ENCODE measurements around the gene TTC9C.
A peak's percentile ranks its signal among the peaks of the same experiment; 100 is the strongest.
"Not testable (repeated sequence)": the region's sequence is repeated elsewhere in the genome, so short reads cannot be mapped to it uniquely, and the experiment has no call there.

Gene TTC9C, protein sequence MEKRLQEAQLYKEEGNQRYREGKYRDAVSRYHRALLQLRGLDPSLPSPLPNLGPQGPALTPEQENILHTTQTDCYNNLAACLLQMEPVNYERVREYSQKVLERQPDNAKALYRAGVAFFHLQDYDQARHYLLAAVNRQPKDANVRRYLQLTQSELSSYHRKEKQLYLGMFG

GRCh38 chr11:62728171-62728988 is at the start of gene TTC9C:
TTC9C (plus strand) TSS chr11:62728486; CDS start chr11:62728849, 363 bp downstream.
- DNase-seq: peak; percentile 88 to 95 (median 93)

DNA sequence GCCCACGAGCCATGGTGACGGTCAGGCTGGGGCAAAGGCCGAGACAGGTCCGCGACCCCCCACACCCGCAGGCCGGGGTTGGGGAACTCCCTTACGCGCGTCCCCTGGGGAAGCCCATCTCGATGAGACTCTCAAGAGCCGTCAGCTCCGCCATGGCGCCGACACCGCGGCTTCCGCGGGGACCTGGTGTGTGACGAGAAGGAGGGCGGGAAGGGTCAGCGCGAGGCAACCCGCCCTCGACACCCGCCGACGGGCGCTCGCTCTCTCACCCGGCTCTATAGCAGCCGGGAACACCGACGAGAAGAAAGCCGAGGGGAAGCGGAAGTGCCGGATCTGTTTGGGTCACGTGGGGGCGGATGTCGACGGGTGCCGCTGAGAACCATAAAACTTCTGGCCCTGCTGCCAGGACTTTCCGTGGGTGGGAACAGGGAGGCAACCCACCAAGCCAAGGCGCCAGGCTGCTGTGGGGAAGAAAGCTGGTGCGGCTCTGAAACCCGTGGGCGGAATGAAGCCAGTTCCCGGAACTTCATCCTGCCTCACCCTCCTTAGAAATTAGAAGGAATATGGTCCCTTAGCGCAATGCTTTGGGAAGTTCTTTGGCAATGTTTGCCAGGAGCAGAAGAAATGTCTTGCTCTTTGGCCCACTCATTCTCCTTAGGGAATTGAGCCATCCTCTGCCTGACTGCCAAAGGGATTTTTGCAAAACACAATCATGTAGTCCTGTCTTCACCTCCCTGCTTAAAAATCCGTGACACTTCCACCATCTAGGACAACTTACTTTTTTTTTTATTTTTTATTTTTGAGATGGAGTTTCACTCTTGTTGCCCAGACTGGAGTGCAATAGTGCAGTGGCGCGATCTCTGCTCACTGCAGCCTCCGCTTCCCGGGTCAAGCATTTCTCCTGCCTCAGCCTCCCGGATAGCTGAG is 49.3 kb upstream of the TTC9C start, which contains the start of gene UBXN1:
Gene UBXN1, minus strand, starts transcription at position 304 of the 927 bp plus-strand sequence. Its CDS starts 150 bp downstream, at position 154.
- peak; percentile 83 to 90 (median 83) for DNase-seq

DNA sequence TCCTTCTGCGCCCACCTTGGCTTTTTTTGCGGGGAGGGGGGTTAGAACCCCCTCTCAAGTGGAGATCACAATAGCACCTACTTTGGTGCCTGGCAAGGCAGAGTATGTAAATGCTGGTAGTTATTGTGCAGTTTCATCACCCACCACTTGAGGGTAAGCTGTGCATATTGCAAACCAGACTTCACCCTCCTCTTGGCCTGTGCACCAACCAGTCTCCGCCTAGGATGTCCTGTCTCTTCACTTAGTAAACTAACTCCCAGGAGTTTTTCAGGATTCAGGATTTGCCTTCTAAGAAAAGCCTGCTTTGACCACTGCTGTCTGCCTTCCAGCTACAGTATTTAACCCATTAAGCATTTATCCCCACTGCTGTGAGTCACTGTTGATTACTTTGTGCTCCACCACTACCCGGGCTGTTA is 47.5 kb upstream of the TTC9C start:
- peak in 2 of 3 experiments; percentile 32 to 50 for DNase-seq

DNA sequence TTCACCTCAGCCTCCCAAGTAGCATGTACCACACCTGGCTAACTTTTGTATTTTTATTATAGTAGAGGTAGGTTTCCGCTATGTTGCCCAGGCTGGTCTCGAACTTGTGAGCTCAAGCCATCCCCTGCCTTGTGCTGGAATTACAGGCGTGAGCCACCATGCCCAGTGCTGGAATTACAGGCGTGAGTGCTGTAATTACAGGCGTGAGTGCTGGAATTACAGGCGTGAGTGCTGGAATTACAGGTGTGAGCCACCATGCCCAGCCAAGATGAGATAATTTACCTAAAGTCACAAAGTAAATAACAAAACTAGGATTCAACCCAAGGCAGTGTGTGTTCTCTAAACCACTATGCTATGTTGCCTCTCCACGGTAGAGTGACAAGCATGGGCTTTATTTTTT is 45.8 kb upstream of the TTC9C start:
- DNase-seq: peak in 1 of 3 experiments; percentile 14

- DNase-seq: no peak
Observed at GRCh38 chr11:62687508-62688396, 40.5 kb upstream of the TTC9C start.

DNA sequence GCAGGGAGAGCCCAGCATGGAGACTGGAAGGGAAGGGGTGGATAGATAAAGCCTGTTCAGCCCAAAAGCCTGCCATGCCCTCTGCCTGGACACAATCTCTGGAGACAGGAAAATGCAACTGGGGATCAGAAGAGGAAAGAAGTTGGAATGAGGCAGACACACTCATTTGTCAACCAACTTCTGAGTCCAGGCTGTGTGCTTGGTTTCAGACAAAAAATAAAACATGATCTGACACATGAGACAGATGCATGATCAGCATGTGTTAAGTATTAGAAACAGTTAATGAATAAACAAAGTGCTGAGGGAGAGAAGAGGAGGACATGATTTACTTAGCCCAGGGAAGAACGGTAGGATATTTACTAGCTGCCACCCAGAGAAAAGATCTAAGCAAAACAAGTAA is 39.8 kb upstream of the TTC9C start:
- DNase-seq: no peak

GRCh38 chr11:62689421-62690183 is 38.7 kb upstream of the TTC9C start, which contains the start of gene LRRN4CL:
LRRN4CL (minus strand) TSS chr11:62689530; CDS start chr11:62688508, 1,022 bp downstream.
- no peak for DNase-seq

DNA sequence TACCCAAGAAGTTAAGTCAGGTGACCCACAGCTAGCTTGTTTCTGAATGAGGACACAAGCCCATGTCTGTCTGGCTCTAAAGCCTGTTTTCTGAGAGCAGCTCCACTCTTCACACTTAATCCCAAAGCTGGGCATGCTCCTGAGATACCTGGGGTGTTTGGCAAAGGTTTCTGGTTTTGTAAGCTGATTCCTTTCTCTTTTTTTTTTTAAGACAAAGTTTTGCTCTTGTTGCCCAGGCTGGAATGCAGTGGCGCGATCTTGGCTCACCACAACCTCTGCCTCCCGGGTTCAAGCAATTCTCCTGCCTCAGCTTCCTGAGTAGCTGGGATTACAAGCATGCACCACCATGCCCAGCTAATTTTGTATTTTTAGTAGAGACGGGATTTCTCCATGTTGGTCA is 34.7 kb upstream of the TTC9C start:
- not testable (repeated sequence) for DNase-seq

- peak; percentile 30 to 80 (median 71) for DNase-seq
Observed at GRCh38 chr11:62694455-62695167, 33.7 kb upstream of the TTC9C start.

- no peak for DNase-seq
Observed at GRCh38 chr11:62702246-62702645, 26.0 kb upstream of the TTC9C start.

DNA sequence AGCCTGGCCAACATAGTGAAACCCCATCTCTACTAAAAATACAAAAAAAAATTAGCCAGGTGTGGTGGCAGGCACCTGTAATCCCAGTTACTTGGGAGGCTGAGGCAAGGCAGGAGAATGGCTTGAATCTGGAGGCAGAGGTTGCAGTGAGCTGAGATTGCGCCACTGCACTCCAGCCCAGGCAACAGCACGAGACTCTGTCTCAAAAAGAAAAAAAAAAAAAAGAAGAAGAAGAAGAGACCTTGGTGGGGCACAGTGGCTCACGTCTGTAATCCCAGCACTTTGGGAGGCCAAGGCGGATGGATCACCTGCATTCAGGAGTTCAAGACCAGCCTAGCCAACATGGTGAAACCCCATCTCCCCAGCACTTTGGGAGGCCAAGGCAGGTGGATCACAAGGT is 24.4 kb upstream of the TTC9C start:
- DNase-seq: not testable (repeated sequence)

GRCh38 chr11:62705413-62705812 is 22.9 kb upstream of the TTC9C start:
- DNase-seq: peak; percentile 16 to 87 (median 76)

GRCh38 chr11:62705880-62706849 is 22.1 kb upstream of the TTC9C start:
- peak; percentile 95 to 99 (median 99) for DNase-seq

DNA sequence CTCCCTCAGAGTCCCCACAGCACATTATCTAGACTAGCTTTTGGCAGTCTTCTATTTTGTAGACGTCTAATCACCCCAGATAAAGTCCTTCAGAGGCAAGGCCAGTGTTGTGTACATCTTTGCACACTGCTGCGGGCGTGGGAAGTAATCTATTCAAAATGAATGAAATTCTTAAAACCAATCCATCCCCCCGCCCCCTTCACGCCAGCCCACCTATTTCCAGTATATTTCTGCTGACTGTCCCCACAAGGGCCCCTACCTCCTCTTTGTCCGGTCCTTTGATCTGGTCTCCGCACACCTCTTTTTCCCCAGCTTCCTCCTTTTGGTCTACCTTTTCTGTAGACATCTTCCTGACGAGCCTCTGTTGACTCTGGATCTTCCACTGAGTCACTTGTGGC is 21.4 kb upstream of the TTC9C start:
- DNase-seq: no peak

DNA sequence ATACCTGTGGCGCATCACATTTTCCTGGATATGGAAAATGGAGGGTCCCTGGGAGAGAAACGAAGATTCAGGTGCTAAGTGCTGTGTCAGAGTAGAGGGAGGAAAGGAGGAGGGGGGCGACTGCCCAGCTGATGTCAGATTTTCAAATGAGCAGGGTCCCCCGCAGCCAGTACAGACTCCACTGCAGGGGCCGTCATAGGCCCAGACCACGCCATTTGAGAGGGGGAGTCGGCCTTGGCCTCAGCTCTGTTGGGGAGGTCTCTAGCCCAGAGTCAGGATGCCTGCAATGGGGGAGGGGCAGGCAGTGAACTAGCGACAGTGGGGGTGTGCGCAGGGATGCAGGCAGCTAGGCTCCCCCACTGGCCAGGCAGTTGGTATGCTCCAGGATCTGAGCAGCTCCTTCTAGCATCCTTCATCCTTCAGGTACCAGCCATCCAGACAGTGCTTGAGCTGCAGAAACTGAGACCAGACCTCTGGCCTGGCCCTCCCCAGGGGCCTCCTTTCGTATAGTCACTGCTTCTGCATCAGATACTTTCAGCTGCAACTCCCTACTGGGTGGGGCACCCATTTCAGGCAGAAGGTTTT is 20.9 kb upstream of the TTC9C start, which contains the start of the genes BSCL2 and GNG3:
Gene BSCL2, minus strand, starts transcription at position 148 of the 585 bp plus-strand sequence. CDS start 229 bp downstream, outside the sequence.
Gene GNG3, plus strand, starts transcription at position 400 of the 585 bp plus-strand sequence. CDS start 620 bp downstream, outside the sequence.
- DNase-seq: peak; percentile 42 to 68 (median 64)

DNA sequence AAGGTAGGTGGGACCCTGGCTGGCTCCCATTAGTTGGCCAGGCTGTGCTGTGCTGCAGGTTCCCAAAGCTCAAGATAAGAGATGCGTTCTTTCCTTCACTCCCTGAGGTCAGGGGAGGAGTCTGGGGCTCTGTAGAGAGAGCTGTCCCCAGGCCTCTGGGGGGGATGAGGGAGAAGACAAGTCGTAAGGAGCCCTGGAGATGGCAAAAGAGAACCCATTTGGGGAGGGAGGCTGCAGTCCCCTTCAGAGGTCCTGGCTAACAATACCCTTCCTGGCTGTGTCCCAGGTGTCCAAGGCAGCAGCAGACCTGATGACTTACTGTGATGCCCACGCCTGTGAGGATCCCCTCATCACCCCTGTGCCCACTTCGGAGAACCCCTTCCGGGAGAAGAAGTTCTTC is 19.9 kb upstream of the TTC9C start:
- DNase-seq: no peak

GRCh38 chr11:62708793-62709192 is 19.5 kb upstream of the TTC9C start:
- DNase-seq: peak in 2 of 3 experiments; percentile 70 to 88

Measured in NCI-H1417 (cell line).